SH-SY5Y (cell line): ENCODE measurements around the gene CEP192.

Source experiments
- GATA2 ChIP-seq: IDR thresholded peaks from 2 replicates; pipeline ENCODE4 v1.6.1; 2011; ENCODE audit warnings: mild to moderate bottlenecking, low read depth, low read length
- GATA3 ChIP-seq: IDR thresholded peaks from 2 replicates; pipeline ENCODE4 v1.6.1; 2011; ENCODE audit warnings: low read depth, mild to moderate bottlenecking, low read length, moderate library complexity

- TF ChIP-seq GATA3 (no peak), GATA2 (no peak)
Measured at GRCh38 chr18:13151656-13152055, 160.5 kb downstream of the CEP192 start.
